Hepatocyte (in vitro differentiated cells): ENCODE data around the gene AQP7.

ENCODE experiments used
- EZH2 ChIP-seq: fragments of 200-600 bp; sonication (generic); IDR thresholded peaks from 2 replicates; pipeline ENCODE4 v1.6.1; 2016; ENCODE audit warnings: antibody characterized with exemption, mild to moderate bottlenecking, borderline replicate concordance
- EZH2phosphoT487 ChIP-seq: fragments of 200-600 bp; sonication (generic); IDR thresholded peaks from one replicate; pipeline ENCODE4 v1.6.1; 2018; ENCODE audit warnings: antibody characterized with exemption, mild to moderate bottlenecking, low read depth, moderate library complexity; ENCODE audit not compliant: unreplicated experiment, severe bottlenecking
- TF ChIP-seq, protein P1 (sequence below): fragments of 200-600 bp; sonication (generic); IDR thresholded peaks from 2 replicates; pipeline ENCODE4 v1.5.1; 2016; ENCODE audit warnings: antibody characterized with exemption, mild to moderate bottlenecking; ENCODE audit not compliant: poor library complexity

DNA sequence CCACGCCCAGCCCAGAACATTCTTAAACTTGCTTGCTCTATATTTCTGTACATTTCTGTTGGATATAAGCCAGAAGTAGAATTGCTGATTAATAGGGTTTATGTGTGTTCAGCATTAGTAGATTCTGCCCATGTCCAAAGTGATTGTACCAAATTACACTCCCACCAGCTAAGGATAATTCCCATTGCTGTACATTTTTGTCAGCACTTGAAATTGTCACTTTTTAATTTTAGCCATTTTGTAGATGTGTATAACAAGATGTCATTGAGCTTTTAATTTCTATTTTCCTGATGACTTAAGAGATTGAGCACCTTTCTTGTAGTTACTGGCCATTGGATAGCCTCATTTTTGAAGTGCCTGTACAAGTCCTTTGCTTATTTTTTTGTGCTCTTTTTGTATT is 46.4 kb downstream of the AQP7 start:
- TF ChIP-seq, protein P1, sequence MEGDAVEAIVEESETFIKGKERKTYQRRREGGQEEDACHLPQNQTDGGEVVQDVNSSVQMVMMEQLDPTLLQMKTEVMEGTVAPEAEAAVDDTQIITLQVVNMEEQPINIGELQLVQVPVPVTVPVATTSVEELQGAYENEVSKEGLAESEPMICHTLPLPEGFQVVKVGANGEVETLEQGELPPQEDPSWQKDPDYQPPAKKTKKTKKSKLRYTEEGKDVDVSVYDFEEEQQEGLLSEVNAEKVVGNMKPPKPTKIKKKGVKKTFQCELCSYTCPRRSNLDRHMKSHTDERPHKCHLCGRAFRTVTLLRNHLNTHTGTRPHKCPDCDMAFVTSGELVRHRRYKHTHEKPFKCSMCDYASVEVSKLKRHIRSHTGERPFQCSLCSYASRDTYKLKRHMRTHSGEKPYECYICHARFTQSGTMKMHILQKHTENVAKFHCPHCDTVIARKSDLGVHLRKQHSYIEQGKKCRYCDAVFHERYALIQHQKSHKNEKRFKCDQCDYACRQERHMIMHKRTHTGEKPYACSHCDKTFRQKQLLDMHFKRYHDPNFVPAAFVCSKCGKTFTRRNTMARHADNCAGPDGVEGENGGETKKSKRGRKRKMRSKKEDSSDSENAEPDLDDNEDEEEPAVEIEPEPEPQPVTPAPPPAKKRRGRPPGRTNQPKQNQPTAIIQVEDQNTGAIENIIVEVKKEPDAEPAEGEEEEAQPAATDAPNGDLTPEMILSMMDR: no peak
- no peak for TF ChIP-seq EZH2
- TF ChIP-seq EZH2phosphoT487: no peak
